Measurements from ENCODE around the gene ARGLU1.

Gene ARGLU1

DNA sequence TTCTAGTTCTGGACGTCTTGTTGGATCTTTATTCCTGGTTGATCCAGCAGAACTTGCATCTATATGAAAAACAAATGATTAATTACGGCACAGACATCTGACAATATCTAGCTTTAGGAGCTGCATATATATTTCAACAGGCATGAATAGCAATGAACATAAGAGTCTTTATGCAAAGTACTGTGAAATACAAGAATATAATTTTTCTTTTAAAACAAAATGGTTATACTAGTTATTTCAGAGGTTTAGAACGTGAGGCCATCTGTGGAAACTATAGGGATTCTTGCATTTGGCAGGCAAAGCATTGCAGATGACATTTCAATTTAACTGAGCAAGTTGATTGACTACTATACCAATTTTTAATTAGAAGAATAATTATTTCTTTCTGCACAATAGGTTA, 73.0 kb downstream of the ARGLU1 start:
- TF ChIP-seq, protein P1, sequence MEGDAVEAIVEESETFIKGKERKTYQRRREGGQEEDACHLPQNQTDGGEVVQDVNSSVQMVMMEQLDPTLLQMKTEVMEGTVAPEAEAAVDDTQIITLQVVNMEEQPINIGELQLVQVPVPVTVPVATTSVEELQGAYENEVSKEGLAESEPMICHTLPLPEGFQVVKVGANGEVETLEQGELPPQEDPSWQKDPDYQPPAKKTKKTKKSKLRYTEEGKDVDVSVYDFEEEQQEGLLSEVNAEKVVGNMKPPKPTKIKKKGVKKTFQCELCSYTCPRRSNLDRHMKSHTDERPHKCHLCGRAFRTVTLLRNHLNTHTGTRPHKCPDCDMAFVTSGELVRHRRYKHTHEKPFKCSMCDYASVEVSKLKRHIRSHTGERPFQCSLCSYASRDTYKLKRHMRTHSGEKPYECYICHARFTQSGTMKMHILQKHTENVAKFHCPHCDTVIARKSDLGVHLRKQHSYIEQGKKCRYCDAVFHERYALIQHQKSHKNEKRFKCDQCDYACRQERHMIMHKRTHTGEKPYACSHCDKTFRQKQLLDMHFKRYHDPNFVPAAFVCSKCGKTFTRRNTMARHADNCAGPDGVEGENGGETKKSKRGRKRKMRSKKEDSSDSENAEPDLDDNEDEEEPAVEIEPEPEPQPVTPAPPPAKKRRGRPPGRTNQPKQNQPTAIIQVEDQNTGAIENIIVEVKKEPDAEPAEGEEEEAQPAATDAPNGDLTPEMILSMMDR (IDR thresholded peaks at IDR 0.05; ENCODE audit: low read depth, low read length, poor library complexity, severe bottlenecking), result no peak
- no peak for TF ChIP-seq EZH2phosphoT487 (IDR thresholded peaks at IDR 0.05; ENCODE audit: borderline replicate concordance, low read length)
- no peak overlapping the region for H3K4me3 ChIP-seq (ENCODE audit: low read length)
- H3K4me2 ChIP-seq (ENCODE audit: low read length), result no peak overlapping the region
- H3K36me3 ChIP-seq (ENCODE audit: control insufficient read depth, low read length), result peaks cover 10% of the 10 kb centered on the region
- no peaks in the 10 kb centered on the region for H4K20me1 ChIP-seq (ENCODE audit: control insufficient read depth, insufficient read depth, low read depth, low read length)
- no peaks in the 10 kb centered on the region for H3K9me2 ChIP-seq (replicated peaks; ENCODE audit: control insufficient read depth, low read length)
- no peaks in the 10 kb centered on the region for H3K79me2 ChIP-seq (ENCODE audit: control insufficient read depth, low read length)
- H3K4me1 ChIP-seq (ENCODE audit: control insufficient read depth, low read length), result peaks cover 95% of the 10 kb centered on the region
- peaks cover 24% of the 10 kb centered on the region for H3F3A ChIP-seq (ENCODE audit: control insufficient read depth, insufficient read depth)
- H3K27me3 ChIP-seq (ENCODE audit: control insufficient read depth, low read length), result no peaks in the 10 kb centered on the region
- no peaks in the 10 kb centered on the region for H3K9me3 ChIP-seq (ENCODE audit: control insufficient read depth, insufficient read depth, low read length)
- no peak overlapping the region for H3K27ac ChIP-seq (ENCODE audit: low read depth, low read length)

DNA sequence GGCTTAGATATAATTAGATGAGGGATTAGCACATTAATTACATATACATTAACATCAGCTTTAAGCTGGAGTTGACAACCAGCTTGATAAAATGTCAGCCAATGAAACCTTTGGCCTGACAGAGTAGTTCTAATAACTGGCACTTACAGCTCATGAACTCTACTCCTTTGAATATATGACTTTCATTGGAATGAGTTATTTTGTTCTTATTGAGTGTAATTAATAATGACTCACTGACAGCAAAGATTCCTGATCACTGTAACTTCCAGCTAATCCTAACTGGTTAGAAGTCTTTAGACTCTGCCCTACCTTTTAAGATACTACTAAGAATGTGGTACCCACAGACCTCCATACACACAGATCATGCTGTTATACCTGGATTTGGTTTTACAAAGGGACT, 73.4 kb downstream of the ARGLU1 start:
- H3K9me2 ChIP-seq (replicated peaks; ENCODE audit: control insufficient read depth, low read length), result no peaks in the 10 kb centered on the region
- no peaks in the 10 kb centered on the region for H3K79me2 ChIP-seq (ENCODE audit: control insufficient read depth, low read length)
- no peak overlapping the region for H3K27ac ChIP-seq (ENCODE audit: low read depth, low read length)
- H4K20me1 ChIP-seq (ENCODE audit: control insufficient read depth, insufficient read depth, low read depth, low read length), result no peaks in the 10 kb centered on the region
- H3K36me3 ChIP-seq (ENCODE audit: control insufficient read depth, low read length), result peaks cover 10% of the 10 kb centered on the region
- no peak overlapping the region for H3K4me3 ChIP-seq (ENCODE audit: low read length)
- no peaks in the 10 kb centered on the region for H3K27me3 ChIP-seq (ENCODE audit: control insufficient read depth, low read length)
- no peaks in the 10 kb centered on the region for H3K9me3 ChIP-seq (ENCODE audit: control insufficient read depth, insufficient read depth, low read length)
- no peak overlapping the region for H3K4me2 ChIP-seq (ENCODE audit: low read length)
- TF ChIP-seq, protein P1 (IDR thresholded peaks at IDR 0.05; ENCODE audit: low read depth, low read length, poor library complexity, severe bottlenecking), result no peak
- peaks cover 20% of the 10 kb centered on the region for H3F3A ChIP-seq (ENCODE audit: control insufficient read depth, insufficient read depth)
- H3K4me1 ChIP-seq (ENCODE audit: control insufficient read depth, low read length), result peaks cover 92% of the 10 kb centered on the region

DNA sequence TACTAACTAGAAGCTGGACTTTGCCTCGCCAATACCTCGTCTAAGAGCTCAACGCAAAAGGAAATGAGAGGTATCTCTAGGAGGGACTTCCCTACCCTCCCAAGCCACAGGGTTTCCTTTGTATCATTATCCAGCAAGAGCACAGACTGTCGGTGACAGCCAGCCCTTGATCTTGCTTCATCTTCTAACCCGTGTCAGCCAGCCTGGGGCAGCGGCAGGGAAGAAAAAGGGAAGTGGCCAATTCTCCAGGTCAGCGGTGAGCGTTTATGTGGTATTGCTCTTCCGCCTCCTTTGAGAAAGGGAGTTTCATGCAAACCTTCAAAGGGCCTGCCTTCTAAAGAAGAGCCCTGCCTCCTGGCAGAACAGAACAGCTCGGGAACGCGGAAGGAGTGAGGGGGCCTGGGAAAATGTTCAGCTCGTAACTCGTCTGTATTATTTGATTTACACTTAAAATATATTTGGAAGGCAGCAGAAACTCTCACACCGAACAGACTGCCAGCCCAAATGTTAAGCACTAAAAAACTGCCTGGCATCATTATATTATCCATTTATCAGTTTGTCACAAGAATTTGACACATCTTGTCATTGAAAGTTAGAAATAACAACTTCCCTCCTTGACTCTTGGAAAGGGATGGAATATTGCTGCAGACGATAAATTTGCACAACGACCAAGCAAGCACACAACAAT, 74.3 kb downstream of the ARGLU1 start:
- TF ChIP-seq, protein P1 (IDR thresholded peaks at IDR 0.05; ENCODE audit: low read depth, low read length, poor library complexity, severe bottlenecking), result no peak
- TF ChIP-seq EZH2phosphoT487 (IDR thresholded peaks at IDR 0.05; ENCODE audit: borderline replicate concordance, low read length), result no peak
- peak overlapping the region; percentile 22 for H3K4me2 ChIP-seq (ENCODE audit: low read length)
- H3F3A ChIP-seq (ENCODE audit: control insufficient read depth, insufficient read depth), result peaks cover 13% of the 10 kb centered on the region
- no peaks in the 10 kb centered on the region for H3K79me2 ChIP-seq (ENCODE audit: control insufficient read depth, low read length)
- H3K9me3 ChIP-seq (ENCODE audit: control insufficient read depth, insufficient read depth, low read length), result no peaks in the 10 kb centered on the region
- no peaks in the 10 kb centered on the region for H3K27me3 ChIP-seq (ENCODE audit: control insufficient read depth, low read length)
- H3K4me3 ChIP-seq (ENCODE audit: low read length), result no peak overlapping the region
- H3K9me2 ChIP-seq (replicated peaks; ENCODE audit: control insufficient read depth, low read length), result no peaks in the 10 kb centered on the region
- H3K36me3 ChIP-seq (ENCODE audit: control insufficient read depth, low read length), result peaks cover 10% of the 10 kb centered on the region
- H3K27ac ChIP-seq (ENCODE audit: low read depth, low read length), result no peak overlapping the region
- peaks cover 89% of the 10 kb centered on the region for H3K4me1 ChIP-seq (ENCODE audit: control insufficient read depth, low read length)
- no peaks in the 10 kb centered on the region for H4K20me1 ChIP-seq (ENCODE audit: control insufficient read depth, insufficient read depth, low read depth, low read length)

All from DOHH2 (cell line).